ENCODE data around the gene MRPS11.

DNA sequence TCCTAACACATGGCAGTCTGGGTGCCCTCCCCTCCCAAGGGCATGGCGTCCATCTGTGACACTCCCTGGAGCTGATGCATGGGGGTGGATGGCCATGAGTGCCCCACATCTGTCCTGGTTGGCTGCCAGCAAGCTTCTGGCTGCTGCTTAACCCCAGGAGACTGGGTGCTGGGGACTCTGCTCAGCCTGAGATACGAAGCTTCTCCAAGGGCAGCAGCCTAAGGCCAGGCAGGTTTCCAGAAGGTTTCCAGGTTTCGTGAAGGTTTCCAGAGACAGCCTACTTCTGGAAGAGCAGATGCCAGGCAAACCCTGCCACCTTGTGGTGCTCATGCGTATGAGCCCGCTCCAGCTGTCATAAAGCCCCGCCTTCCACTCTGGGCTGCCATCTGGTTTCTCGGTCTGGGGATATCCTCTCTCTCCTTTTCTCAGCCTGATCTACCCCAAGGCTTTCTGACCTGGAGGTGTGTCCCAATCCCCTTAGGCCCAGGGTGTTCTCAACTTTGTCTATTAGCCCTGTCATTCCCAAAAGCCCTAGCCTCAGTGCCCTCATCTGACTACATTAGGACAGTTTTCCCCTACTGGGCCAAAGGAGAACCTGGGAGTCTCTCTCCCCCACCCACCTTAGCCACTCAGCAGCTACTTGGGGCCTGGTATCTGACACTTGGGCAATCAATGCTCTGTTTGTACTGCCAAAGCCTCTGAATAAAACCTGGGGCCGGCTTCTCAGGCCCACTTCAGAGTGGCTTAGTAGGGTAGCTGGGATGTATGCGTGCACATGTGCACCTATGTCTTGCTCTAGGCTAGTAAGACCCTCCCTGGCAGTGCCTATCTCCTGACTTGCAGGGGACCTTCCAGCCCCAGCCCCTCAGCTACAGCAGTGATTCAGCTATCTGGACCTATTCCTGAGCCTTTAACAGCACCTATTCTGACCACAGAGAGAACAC lies 12.4 kb upstream of the MRPS11 start:
- TF ChIP-seq, protein P1, sequence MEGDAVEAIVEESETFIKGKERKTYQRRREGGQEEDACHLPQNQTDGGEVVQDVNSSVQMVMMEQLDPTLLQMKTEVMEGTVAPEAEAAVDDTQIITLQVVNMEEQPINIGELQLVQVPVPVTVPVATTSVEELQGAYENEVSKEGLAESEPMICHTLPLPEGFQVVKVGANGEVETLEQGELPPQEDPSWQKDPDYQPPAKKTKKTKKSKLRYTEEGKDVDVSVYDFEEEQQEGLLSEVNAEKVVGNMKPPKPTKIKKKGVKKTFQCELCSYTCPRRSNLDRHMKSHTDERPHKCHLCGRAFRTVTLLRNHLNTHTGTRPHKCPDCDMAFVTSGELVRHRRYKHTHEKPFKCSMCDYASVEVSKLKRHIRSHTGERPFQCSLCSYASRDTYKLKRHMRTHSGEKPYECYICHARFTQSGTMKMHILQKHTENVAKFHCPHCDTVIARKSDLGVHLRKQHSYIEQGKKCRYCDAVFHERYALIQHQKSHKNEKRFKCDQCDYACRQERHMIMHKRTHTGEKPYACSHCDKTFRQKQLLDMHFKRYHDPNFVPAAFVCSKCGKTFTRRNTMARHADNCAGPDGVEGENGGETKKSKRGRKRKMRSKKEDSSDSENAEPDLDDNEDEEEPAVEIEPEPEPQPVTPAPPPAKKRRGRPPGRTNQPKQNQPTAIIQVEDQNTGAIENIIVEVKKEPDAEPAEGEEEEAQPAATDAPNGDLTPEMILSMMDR (IDR thresholded peaks at IDR 0.05; ENCODE audit: low read length), result peak; percentile 82
- TF ChIP-seq EZH2phosphoT487 (IDR thresholded peaks at IDR 0.05; ENCODE audit: low read length), result no peak
